Neural progenitor cell (in vitro differentiated cells): ENCODE data around the gene ZBTB20. TPM values are rescaled to one million over a fixed set of nuclear protein-coding genes. Genes with fewer than 3 reads are reported as not detected.

Experiments used
- DNase-seq: peaks from one replicate; pipeline ENCODE4 v3.0.0-alpha.2; 2016; ENCODE audit warnings: low spot score
- H2AFZ ChIP-seq: fragments of 200-600 bp; sonication (generic); replicated peaks from 2 replicates; pipeline ENCODE4 v1.6.1; 2016; ENCODE audit warnings: antibody characterized with exemption
- H3F3A ChIP-seq: fragments of 200-600 bp; sonication (generic); 2 replicates; pipeline ENCODE4 v1.6.1; 2016; ENCODE audit warnings: antibody characterized with exemption, low read depth
- H3K27ac ChIP-seq: fragments of 200-600 bp; sonication (generic); 2 replicates; pipeline ENCODE4 v1.5.1; 2016; ENCODE audit warnings: mild to moderate bottlenecking
- H3K27me3 ChIP-seq: fragments of 200-600 bp; sonication (generic); 2 replicates; pipeline ENCODE4 v1.6.1; 2016; ENCODE audit warnings: mild to moderate bottlenecking, moderate library complexity
- H3K36me3 ChIP-seq: fragments of 200-600 bp; sonication (generic); 2 replicates; pipeline ENCODE4 v1.5.1; 2016
- H3K4me1 ChIP-seq: fragments of 200-600 bp; sonication (generic); 2 replicates; pipeline ENCODE4 v1.6.1; 2016; ENCODE audit warnings: mixed run types
- H3K4me2 ChIP-seq: fragments of 200-600 bp; sonication (generic); 2 replicates; pipeline ENCODE4 v1.6.1; 2016
- H3K4me3 ChIP-seq: fragments of 200-600 bp; sonication (generic); 2 replicates; pipeline ENCODE4 v1.5.1; 2016
- H3K79me2 ChIP-seq: fragments of 200-600 bp; sonication (generic); 2 replicates; pipeline ENCODE4 v1.6.1; 2016; ENCODE audit warnings: low read depth
- H3K9ac ChIP-seq: fragments of 200-600 bp; sonication (generic); 2 replicates; pipeline ENCODE4 v1.6.1; 2016
- H3K9me3 ChIP-seq: fragments of 200-600 bp; sonication (generic); 2 replicates; pipeline ENCODE4 v1.5.1; 2016; ENCODE audit warnings: low read depth
- H4K20me1 ChIP-seq: fragments of 200-600 bp; sonication (generic); 2 replicates; pipeline ENCODE4 v1.6.1; 2016; ENCODE audit warnings: low read depth
- H3K27ac Mint-ChIP-seq: 3 replicates; pipeline ENCODE4 v1.8.0; 2021; ENCODE audit warnings: mixed read lengths
- H3K27me3 Mint-ChIP-seq: 2 replicates; pipeline ENCODE4 v1.8.0; 2022; ENCODE audit warnings: low read depth, mild to moderate bottlenecking, inconsistent platforms, moderate library complexity, mixed read lengths; ENCODE audit not compliant: insufficient read depth
- H3K36me3 Mint-ChIP-seq: 3 replicates; pipeline ENCODE4 v1.8.0; 2021; ENCODE audit warnings: mixed read lengths
- H3K4me1 Mint-ChIP-seq: 3 replicates; pipeline ENCODE4 v1.8.0; 2021; ENCODE audit warnings: mixed read lengths
- H3K4me3 Mint-ChIP-seq: 3 replicates; pipeline ENCODE4 v1.8.0; 2021; ENCODE audit warnings: mild to moderate bottlenecking, moderate library complexity, mixed read lengths
- H3K9me3 Mint-ChIP-seq: 3 replicates; pipeline ENCODE4 v1.8.0; 2020; ENCODE audit warnings: mixed read lengths
- EZH2 ChIP-seq: fragments of 200-600 bp; sonication (generic); IDR thresholded peaks from 2 replicates; pipeline ENCODE4 v1.6.1; 2017; ENCODE audit warnings: antibody characterized with exemption, mild to moderate bottlenecking, moderate library complexity
- EZH2phosphoT487 ChIP-seq: fragments of 200-600 bp; sonication (generic); IDR thresholded peaks from 2 replicates; pipeline ENCODE4 v1.6.1; 2017; ENCODE audit warnings: antibody characterized with exemption
- total RNA-seq: library from RNA; depleted of rRNA; stranded (reverse); fragments of >200 nt; gene quantifications from 2 replicates; pipeline ENCODE4 v1.2.3, GENCODE V29; 2015; ENCODE audit warnings: low replicate concordance
- TF ChIP-seq, protein P1 (sequence below): fragments of 200-600 bp; sonication (generic); IDR thresholded peaks from 2 replicates; pipeline ENCODE4 v1.5.1; 2017; ENCODE audit warnings: antibody characterized with exemption, mild to moderate bottlenecking

ZBTB20 gene
- total RNA-seq, 1 donor from 2014 or later = 1.9 TPM

DNA sequence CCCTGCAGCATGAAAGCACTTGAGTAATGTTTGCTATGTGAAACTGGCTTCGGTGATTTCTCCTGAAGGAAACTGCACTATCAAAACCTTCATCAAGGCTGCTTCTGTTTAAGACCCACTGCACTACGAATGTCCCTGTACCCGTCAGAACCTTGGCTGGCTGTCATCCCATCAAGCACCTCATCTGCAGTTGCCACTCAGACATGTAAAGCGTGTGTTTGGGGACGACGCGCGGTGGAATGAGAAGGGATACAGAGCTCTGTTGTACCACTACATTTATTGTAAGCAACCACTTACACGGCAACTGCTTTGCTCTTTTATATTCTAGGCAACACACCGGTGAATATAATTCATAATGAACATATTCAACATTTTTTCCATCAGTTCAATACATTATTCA, 705.7 kb downstream of the ZBTB20 start:
- Mint-ChIP-seq H3K27ac (no peak overlapping the region), H3K36me3 (no peaks in the 10 kb centered on the region), H3K4me3 (no peak overlapping the region), H3K27me3 (no peaks in the 10 kb centered on the region), H3K9me3 (no peaks in the 10 kb centered on the region), H3K4me1 (peaks cover 17% of the 10 kb centered on the region)
- Histone ChIP-seq H3K9me3 (no peaks in the 10 kb centered on the region), H3F3A (no peaks in the 10 kb centered on the region), H3K79me2 (no peaks in the 10 kb centered on the region), H3K9ac (no peak overlapping the region), H3K4me1 (peaks cover 4% of the 10 kb centered on the region), H3K36me3 (no peaks in the 10 kb centered on the region), H3K4me3 (no peak overlapping the region), H2AFZ (no peak overlapping the region), H3K4me2 (no peak overlapping the region), H3K27me3 (no peaks in the 10 kb centered on the region), H3K27ac (no peak overlapping the region), H4K20me1 (no peaks in the 10 kb centered on the region)
- TF ChIP-seq, protein P1, sequence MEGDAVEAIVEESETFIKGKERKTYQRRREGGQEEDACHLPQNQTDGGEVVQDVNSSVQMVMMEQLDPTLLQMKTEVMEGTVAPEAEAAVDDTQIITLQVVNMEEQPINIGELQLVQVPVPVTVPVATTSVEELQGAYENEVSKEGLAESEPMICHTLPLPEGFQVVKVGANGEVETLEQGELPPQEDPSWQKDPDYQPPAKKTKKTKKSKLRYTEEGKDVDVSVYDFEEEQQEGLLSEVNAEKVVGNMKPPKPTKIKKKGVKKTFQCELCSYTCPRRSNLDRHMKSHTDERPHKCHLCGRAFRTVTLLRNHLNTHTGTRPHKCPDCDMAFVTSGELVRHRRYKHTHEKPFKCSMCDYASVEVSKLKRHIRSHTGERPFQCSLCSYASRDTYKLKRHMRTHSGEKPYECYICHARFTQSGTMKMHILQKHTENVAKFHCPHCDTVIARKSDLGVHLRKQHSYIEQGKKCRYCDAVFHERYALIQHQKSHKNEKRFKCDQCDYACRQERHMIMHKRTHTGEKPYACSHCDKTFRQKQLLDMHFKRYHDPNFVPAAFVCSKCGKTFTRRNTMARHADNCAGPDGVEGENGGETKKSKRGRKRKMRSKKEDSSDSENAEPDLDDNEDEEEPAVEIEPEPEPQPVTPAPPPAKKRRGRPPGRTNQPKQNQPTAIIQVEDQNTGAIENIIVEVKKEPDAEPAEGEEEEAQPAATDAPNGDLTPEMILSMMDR = no peak
- TF ChIP-seq EZH2phosphoT487 = no peak
- TF ChIP-seq EZH2 = no peak
- no peak for DNase-seq

DNA sequence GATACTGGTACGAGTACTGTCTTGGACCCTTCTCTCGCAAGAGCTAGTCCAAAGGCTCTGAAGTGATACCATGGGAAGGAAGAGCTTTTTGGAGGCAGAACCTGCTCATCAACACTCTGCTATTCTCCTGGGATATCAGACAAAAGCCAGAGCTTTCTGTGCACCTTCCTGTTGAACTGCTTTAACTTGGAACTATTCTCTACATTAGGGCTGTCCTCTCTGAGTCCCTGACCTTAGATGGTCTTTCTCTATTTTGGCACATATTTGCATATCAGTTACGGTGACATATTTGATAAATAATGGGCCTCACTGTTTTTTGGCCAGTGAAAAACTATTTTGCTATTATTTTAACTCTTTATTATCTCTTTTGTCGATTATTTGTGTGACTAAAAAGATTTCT, 706.4 kb downstream of the ZBTB20 start:
- no peaks in the 10 kb centered on the region for H3K9me3 ChIP-seq
- H3K4me1 Mint-ChIP-seq = peaks cover 18% of the 10 kb centered on the region
- no peak overlapping the region for H3K27ac Mint-ChIP-seq
- no peak overlapping the region for H3K9ac ChIP-seq
- no peak for DNase-seq
- peaks cover 4% of the 10 kb centered on the region for H3K4me1 ChIP-seq
- no peaks in the 10 kb centered on the region for H3F3A ChIP-seq
- H3K4me3 Mint-ChIP-seq = no peak overlapping the region
- no peaks in the 10 kb centered on the region for H3K36me3 Mint-ChIP-seq
- H3K27me3 Mint-ChIP-seq = no peaks in the 10 kb centered on the region
- no peaks in the 10 kb centered on the region for H3K79me2 ChIP-seq
- TF ChIP-seq, protein P1 = no peak
- TF ChIP-seq EZH2 (no peak), EZH2phosphoT487 (no peak)
- H3K27ac ChIP-seq = no peak overlapping the region
- H2AFZ ChIP-seq = no peak overlapping the region
- H3K4me2 ChIP-seq = no peak overlapping the region
- no peaks in the 10 kb centered on the region for H3K36me3 ChIP-seq
- H3K27me3 ChIP-seq = no peaks in the 10 kb centered on the region
- no peaks in the 10 kb centered on the region for H4K20me1 ChIP-seq
- H3K4me3 ChIP-seq = no peak overlapping the region
- H3K9me3 Mint-ChIP-seq = no peaks in the 10 kb centered on the region

DNA sequence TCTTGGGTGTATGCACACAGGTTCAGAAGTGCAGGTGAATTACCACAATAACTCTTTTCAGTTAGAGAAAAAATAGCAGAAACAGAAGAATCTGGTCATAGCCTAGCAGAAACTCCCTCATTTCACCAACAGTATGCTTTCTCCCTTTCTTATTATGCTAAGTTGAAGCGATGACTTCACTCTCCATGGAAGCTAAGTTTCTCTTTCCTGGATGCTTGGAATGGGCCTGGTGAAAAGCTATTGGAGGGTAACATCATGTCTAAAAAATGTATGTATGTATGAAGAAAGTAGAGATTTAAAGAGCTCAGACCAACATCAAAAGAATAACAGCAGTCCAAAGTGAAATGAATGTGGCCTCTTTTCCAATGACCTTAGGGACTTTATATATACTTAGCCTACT, 707.8 kb downstream of the ZBTB20 start:
- no peak for TF ChIP-seq EZH2
- TF ChIP-seq, protein P1 = no peak
- TF ChIP-seq EZH2phosphoT487 = no peak
- Histone ChIP-seq H2AFZ (no peak overlapping the region), H3K9me3 (no peaks in the 10 kb centered on the region), H3K27ac (no peak overlapping the region), H4K20me1 (no peaks in the 10 kb centered on the region), H3K4me2 (no peak overlapping the region), H3K36me3 (no peaks in the 10 kb centered on the region), H3K4me3 (no peak overlapping the region), H3K4me1 (peaks cover 4% of the 10 kb centered on the region), H3K27me3 (no peaks in the 10 kb centered on the region), H3K79me2 (no peaks in the 10 kb centered on the region), H3F3A (no peaks in the 10 kb centered on the region), H3K9ac (no peak overlapping the region)
- no peak for DNase-seq
- Mint-ChIP-seq H3K9me3 (no peaks in the 10 kb centered on the region), H3K4me3 (no peak overlapping the region), H3K4me1 (peaks cover 16% of the 10 kb centered on the region), H3K27me3 (no peaks in the 10 kb centered on the region), H3K27ac (no peak overlapping the region), H3K36me3 (no peaks in the 10 kb centered on the region)
